Measurements from ENCODE around the gene SMARCAL1. TPM values are rescaled to one million over a fixed set of nuclear protein-coding genes. Genes with fewer than 3 reads are reported as not detected.

Gene SMARCAL1
- total RNA-seq, 4 donors from 2014 or later = 11.9 to 18.7 (median 14.8) TPM

- WGBS, 2 donors = 76 to 83% methylated on average over 11 of the region's 11 CpGs
- no peak for DNase-seq (ENCODE audit: low spot score in 2 of 2)
- intact Hi-C loops (cut with DNase I; ENCODE audit: low total_unique reads) = no loop called here
- H3K4me3 ChIP-seq (ENCODE audit: low read depth, poor library complexity, severe bottlenecking) = no peak overlapping the region
- TF ChIP-seq POLR2A (IDR thresholded peaks at IDR 0.05) = no peak
- TF ChIP-seq, protein P1, sequence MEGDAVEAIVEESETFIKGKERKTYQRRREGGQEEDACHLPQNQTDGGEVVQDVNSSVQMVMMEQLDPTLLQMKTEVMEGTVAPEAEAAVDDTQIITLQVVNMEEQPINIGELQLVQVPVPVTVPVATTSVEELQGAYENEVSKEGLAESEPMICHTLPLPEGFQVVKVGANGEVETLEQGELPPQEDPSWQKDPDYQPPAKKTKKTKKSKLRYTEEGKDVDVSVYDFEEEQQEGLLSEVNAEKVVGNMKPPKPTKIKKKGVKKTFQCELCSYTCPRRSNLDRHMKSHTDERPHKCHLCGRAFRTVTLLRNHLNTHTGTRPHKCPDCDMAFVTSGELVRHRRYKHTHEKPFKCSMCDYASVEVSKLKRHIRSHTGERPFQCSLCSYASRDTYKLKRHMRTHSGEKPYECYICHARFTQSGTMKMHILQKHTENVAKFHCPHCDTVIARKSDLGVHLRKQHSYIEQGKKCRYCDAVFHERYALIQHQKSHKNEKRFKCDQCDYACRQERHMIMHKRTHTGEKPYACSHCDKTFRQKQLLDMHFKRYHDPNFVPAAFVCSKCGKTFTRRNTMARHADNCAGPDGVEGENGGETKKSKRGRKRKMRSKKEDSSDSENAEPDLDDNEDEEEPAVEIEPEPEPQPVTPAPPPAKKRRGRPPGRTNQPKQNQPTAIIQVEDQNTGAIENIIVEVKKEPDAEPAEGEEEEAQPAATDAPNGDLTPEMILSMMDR (IDR thresholded peaks at IDR 0.05) = no peak
Measured at GRCh38 chr2:216408426-216409290, 3.6 kb upstream of the SMARCAL1 start.

GRCh38 chr2:216410550-216410949 lies 1.7 kb upstream of the SMARCAL1 start:
- WGBS, 2 donors = 93 to 95% methylated on average over 7 of the region's 7 CpGs
- TF ChIP-seq POLR2A (IDR thresholded peaks at IDR 0.05) = no peak
- TF ChIP-seq, protein P1 (IDR thresholded peaks at IDR 0.05) = no peak
- no peak for DNase-seq (ENCODE audit: low spot score in 2 of 2)
- no peak overlapping the region for H3K4me3 ChIP-seq (ENCODE audit: low read depth, poor library complexity, severe bottlenecking)
- intact Hi-C loops (cut with DNase I; ENCODE audit: low total_unique reads) = no loop called here

DNA sequence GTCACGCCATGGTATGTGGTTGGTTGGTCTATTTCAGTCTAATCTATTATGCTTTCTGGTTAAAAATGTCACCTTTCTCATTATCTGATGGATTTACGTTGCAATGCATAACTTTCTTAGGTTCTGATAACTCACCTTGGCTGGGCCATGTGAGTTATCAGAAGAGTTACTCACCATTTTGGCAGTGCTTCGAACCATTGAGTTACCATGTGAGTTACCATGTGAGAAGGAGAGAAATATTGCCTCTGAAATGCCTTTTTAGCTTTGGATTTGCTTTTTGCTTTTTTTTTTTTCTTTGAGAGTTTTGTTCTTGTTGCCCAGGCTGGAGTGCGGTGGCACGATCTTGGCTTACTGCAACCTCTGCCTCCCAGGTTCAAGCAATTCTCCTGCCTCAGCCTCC lies 1.6 kb downstream of the SMARCAL1 start:
- TF ChIP-seq POLR2A (IDR thresholded peaks at IDR 0.05) = no peak
- TF ChIP-seq, protein P1 (IDR thresholded peaks at IDR 0.05) = no peak
- no peak overlapping the region for H3K4me3 ChIP-seq (ENCODE audit: low read depth, poor library complexity, severe bottlenecking)
- 85 to 91% methylated on average over 5 of the region's 5 CpGs for WGBS, 2 donors
- intact Hi-C loops (cut with DNase I; ENCODE audit: low total_unique reads) = no loop called here
- no peak for DNase-seq (ENCODE audit: low spot score in 2 of 2)

GRCh38 chr2:216414772-216415319 lies 2.6 kb downstream of the SMARCAL1 start:
- intact Hi-C loops (cut with DNase I; ENCODE audit: low total_unique reads) = no loop called here
- TF ChIP-seq POLR2A (IDR thresholded peaks at IDR 0.05) = no peak
- TF ChIP-seq, protein P1 (IDR thresholded peaks at IDR 0.05) = no peak
- 91 to 97% methylated on average over 3 of the region's 3 CpGs for WGBS, 2 donors
- no peak for DNase-seq (ENCODE audit: low spot score in 2 of 2)
- no peak overlapping the region for H3K4me3 ChIP-seq (ENCODE audit: low read depth, poor library complexity, severe bottlenecking)

GRCh38 chr2:216415541-216415940 lies 3.3 kb downstream of the SMARCAL1 start:
- no peak for DNase-seq (ENCODE audit: low spot score in 2 of 2)
- intact Hi-C loops (cut with DNase I; ENCODE audit: low total_unique reads) = no loop called here
- WGBS, 2 donors = 77 to 78% methylated on average over 3 of the region's 3 CpGs
- H3K4me3 ChIP-seq (ENCODE audit: low read depth, poor library complexity, severe bottlenecking) = no peak overlapping the region
- TF ChIP-seq, protein P1 (IDR thresholded peaks at IDR 0.05) = no peak
- TF ChIP-seq POLR2A (IDR thresholded peaks at IDR 0.05) = no peak
